ENCODE data around the gene DAP.
"Not testable (repeated sequence)": the region's sequence is repeated elsewhere in the genome, so short reads cannot be mapped to it uniquely, and the experiment has no call there.

DAP gene

GRCh38 chr5:10668697-10669096 lies 92.3 kb downstream of the DAP start:
- DNase-seq, result no peak

DNA sequence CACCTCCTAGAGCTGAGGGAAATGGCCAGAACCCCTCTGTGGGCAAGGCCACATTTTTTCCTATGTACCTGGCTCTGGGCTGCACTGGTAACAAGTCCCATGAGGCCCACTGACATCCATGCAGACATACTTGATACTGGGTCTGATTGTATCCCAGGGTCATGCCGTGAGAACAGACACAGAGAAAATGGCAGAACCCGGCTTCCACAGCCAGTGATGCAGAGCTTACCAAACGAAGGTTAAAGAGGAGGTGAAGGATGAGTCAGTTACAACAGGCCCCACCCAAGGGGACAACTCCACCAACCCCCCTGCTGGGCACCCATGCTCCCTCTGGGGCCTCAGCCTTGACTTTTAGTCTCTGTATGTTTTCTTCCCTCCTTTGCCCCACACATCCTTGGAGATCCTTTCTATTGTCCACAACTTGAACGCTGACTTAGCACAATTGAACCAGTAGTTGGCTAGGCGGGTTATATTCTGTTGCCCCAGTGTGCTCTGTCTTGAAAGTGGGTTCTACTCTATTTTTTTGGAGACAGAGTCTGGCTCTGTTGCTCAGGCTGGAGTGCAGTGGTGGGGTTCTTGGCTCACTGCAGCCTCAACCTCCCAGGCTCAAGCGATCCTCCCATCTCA lies 93.5 kb downstream of the DAP start:
- DNase-seq, result no peak

- DNase-seq, result no peak
These were observed 94.3 kb downstream of the DAP start for GRCh38 chr5:10666531-10667299.

- DNase-seq, result no peak
These were observed 95.2 kb downstream of the DAP start for GRCh38 chr5:10665799-10666198.

DNA sequence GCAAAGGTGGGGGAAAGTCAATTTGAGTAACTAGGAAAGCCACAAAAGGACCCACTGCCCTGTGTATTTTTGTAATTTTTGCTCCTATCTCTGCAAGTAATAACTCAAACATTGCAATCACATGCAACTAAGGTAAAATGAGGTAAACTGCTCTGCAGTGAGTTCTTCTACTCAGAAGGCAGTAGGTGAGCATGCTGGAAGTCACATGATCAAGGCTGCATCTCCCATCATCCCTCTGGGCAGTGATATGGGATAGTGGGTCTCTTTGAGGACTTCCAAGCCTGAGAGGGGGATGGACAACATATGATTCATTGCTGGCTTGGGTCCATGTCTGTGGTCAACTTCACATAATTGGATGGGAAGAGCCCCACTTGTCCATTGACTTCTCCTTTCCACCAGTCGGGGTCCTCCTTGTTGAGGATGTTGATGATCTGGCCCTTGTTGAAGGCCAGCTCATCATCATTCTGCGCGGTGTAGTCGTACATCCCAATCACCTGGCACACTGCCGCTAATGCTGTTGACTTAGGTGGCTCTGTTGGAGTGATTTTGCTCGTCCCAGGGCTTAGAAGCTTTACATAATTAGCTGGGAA lies 96.8 kb downstream of the DAP start:
- not testable (repeated sequence) for DNase-seq

GRCh38 chr5:10663489-10664179 lies 97.4 kb downstream of the DAP start:
- no peak for DNase-seq

GRCh38 chr5:10662661-10663488 lies 98.2 kb downstream of the DAP start:
- no peak for DNase-seq

GRCh38 chr5:10662083-10662482 lies 99.0 kb downstream of the DAP start:
- no peak for DNase-seq

DNA sequence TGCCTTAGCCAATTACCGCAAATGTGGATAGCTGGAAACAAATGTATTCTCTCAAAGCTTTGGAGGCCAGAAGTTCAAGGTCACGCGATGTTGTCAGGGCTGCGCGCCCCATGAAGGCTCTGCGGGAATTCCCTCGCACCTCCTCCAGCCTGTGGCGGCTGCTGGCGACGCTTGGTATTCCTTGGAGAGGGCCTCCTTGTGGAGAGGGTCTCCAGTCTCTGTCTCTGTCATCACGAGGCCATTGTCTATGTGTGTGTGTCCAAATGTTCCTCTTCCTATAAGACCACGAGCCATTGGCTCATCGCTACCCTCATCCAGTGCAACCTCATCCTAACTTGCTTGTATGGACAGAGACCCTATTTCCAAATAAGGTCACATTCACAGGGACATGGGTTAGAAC lies 99.6 kb downstream of the DAP start:
- no peak for DNase-seq

- no peak for DNase-seq
These were observed 100.2 kb downstream of the DAP start for GRCh38 chr5:10660720-10661387.

GRCh38 chr5:10660135-10660534 lies 100.9 kb downstream of the DAP start:
- no peak for DNase-seq

DNA sequence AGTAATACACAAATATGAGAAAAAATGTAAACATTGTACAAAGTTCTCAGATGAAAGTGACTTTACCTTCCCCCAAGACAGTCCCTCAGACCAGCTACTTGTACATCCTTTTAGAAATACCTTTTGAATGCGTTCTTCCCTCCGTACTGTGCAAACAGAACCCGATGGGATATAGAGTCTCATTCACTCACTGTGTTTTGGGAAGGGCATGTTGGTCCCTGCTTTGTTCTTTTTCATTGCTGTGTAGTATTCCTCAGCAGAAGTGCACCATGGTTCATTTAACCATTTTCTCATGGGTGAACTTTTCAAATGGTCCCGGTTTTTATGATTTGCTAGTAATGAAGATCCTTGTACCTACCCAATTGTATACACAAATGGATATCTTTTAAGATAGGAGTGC lies 102.8 kb downstream of the DAP start:
- no peak for DNase-seq

- DNase-seq, result no peak
These were observed 104.8 kb downstream of the DAP start for GRCh38 chr5:10655972-10656830.

GRCh38 chr5:10655161-10655971 lies 105.7 kb downstream of the DAP start:
- no peak for DNase-seq

DNA sequence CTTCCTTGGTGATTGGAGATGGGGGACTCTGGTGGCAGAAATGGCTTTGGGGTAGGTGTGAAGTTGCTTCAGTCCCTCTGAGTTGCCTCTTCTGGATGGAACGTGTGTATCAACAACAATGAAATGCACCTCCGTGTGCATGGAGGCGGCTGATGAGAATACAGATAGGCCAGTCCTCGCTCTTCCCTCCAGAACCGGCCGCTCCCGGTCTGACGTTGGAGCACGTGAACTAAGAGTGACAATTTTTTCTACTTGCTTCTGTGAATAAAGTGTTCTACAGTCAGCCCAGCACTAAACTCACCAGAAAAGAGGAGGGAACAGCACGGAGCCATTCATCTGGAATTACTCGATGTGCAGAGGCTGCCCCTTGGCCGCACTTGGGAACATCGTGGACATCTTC lies 106.5 kb downstream of the DAP start:
- no peak for DNase-seq

GRCh38 chr5:10653751-10654400 lies 107.2 kb downstream of the DAP start:
- DNase-seq, result no peak

- DNase-seq, result no peak
These were observed 108.0 kb downstream of the DAP start for GRCh38 chr5:10653043-10653442.

DNA sequence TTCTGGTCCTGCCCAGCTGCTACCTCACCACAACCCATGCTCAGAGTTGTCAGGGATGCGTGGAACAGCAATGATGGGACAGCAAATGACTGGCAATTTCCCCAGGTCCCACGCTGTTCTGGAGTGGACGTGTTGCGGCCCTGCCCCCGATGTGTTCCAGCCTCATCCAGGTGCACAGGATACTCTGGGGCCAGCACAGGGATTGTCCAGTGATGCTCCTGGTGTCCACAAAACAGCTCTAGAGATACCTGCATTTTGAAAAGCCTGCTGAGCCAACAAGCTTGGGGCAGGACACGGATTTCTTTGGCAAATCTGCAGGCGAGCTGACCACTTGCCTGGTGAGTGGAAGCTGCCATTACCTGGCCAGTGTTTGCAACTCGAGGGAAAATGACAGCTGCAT lies 108.4 kb downstream of the DAP start:
- no peak for DNase-seq

- DNase-seq, result no peak
These were observed 108.9 kb downstream of the DAP start for GRCh38 chr5:10652151-10652550.

Data from activated T-cell treated with anti-CD3 and anti-CD28 coated beads, Interleukin-2, amount 50 U/mL, for 48 hours (primary cell).